CD14-positive monocyte (primary cell): ENCODE measurements around the gene SPON1. TPM values are rescaled to one million over a fixed set of nuclear protein-coding genes. Genes with fewer than 3 reads are reported as not detected.

Source experiments
- DNase-seq, 3 donors: peaks; one replicate each; pipeline ENCODE4 v3.0.0-alpha.2; 2011 to 2022
- H2AFZ ChIP-seq: 2 replicates; pipeline ENCODE4 v1.6.0; 2012; ENCODE audit warnings: mild to moderate bottlenecking, low read depth, low read length, inconsistent platforms; ENCODE audit not compliant: insufficient read depth, poor library complexity, severe bottlenecking
- H3K27ac ChIP-seq, 2 donors: 1 replicate in 1 of 2; 2 replicates in 1 of 2; pipeline ENCODE4 v1.5.1; 2012 to 2013; ENCODE audit warnings: low read length in 2 of 2, control low read depth in 1 of 2, inconsistent platforms in 1 of 2, low read depth in 1 of 2, mild to moderate bottlenecking in 1 of 2
- H3K27me3 ChIP-seq, 2 donors: one replicate each; pipeline versions ENCODE4 v1.6.0 to v1.6.1; 2011 to 2013; ENCODE audit warnings: low read length in 2 of 2; ENCODE audit not compliant: control insufficient read depth in 2 of 2, insufficient read depth in 2 of 2
- H3K36me3 ChIP-seq, 2 donors: replicated peaks in 1 of 2; 1 replicate in 1 of 2; 2 replicates in 1 of 2; pipeline versions ENCODE4 v1.5.1 to v1.6.1; 2012 to 2013; ENCODE audit warnings: low read length in 2 of 2, control low read depth in 1 of 2, inconsistent platforms in 1 of 2, mild to moderate bottlenecking in 1 of 2; ENCODE audit not compliant: insufficient read depth in 2 of 2, control insufficient read depth in 1 of 2
- H3K4me1 ChIP-seq, 2 donors: 1 replicate in 1 of 2; 2 replicates in 1 of 2; pipeline versions ENCODE4 v1.5.1 to v1.6.1; 2012 to 2013; ENCODE audit warnings: low read length in 2 of 2, control low read depth in 1 of 2, inconsistent platforms in 1 of 2, mild to moderate bottlenecking in 1 of 2, moderate library complexity in 1 of 2; ENCODE audit not compliant: insufficient read depth in 2 of 2, control insufficient read depth in 1 of 2
- H3K4me2 ChIP-seq: replicated peaks from 2 replicates; pipeline ENCODE3; 2012; ENCODE audit warnings: low read length, moderate library complexity, mild to moderate bottlenecking; ENCODE audit not compliant: poor library complexity, severe bottlenecking; ENCODE audit errors: extremely low read depth
- H3K4me3 ChIP-seq, 3 experiments: fragments of 200-600 bp in 1 of 3; sonication (generic) in 1 of 3; replicated peaks in 1 of 3; 1 replicate in 2 of 3; 2 replicates in 1 of 3; pipeline ENCODE4 v1.5.1; 2011 to 2013; ENCODE audit warnings: low read length in 3 of 3, mild to moderate bottlenecking in 3 of 3, control low read depth in 2 of 3, low read depth in 2 of 3, inconsistent platforms in 1 of 3, moderate library complexity in 1 of 3
- H3K79me2 ChIP-seq: 2 replicates; pipeline ENCODE4 v1.6.0; 2012; ENCODE audit warnings: mild to moderate bottlenecking, control low read depth, inconsistent platforms, low read length, moderate library complexity; ENCODE audit not compliant: insufficient read depth
- H3K9ac ChIP-seq: 2 replicates; pipeline ENCODE4 v1.6.0; 2017; ENCODE audit warnings: low read length, mild to moderate bottlenecking; ENCODE audit not compliant: insufficient read depth, poor library complexity, severe bottlenecking
- H3K9me3 ChIP-seq, 2 donors: replicated peaks in 1 of 2; 1 replicate in 1 of 2; 2 replicates in 1 of 2; pipeline versions ENCODE4 v1.5.1 to v1.6.1; 2012 to 2013; ENCODE audit warnings: low read length in 2 of 2, control low read depth in 1 of 2; ENCODE audit not compliant: control insufficient read depth in 1 of 2, insufficient read depth in 1 of 2
- H4K20me1 ChIP-seq: 2 replicates; pipeline ENCODE4 v1.6.0; 2012; ENCODE audit warnings: mild to moderate bottlenecking, low read length, control low read depth, moderate library complexity; ENCODE audit not compliant: insufficient read depth
- H3K27ac Mint-ChIP-seq, 7 donors: one replicate each; pipeline ENCODE4 v1.8.0; 2020; ENCODE audit warnings: mild to moderate bottlenecking in 7 of 7, mixed read lengths in 7 of 7, moderate library complexity in 6 of 7, inconsistent platforms in 2 of 7
- H3K27me3 Mint-ChIP-seq, 3 donors: one replicate each; pipeline ENCODE4 v1.8.0; 2021 to 2022; ENCODE audit warnings: low read depth in 3 of 3, mild to moderate bottlenecking in 3 of 3, mixed read lengths in 3 of 3, moderate library complexity in 3 of 3, inconsistent platforms in 1 of 3
- H3K36me3 Mint-ChIP-seq, 2 donors: one replicate each; pipeline ENCODE4 v1.8.0; 2020; ENCODE audit warnings: mixed read lengths in 2 of 2, inconsistent platforms in 1 of 2, mild to moderate bottlenecking in 1 of 2
- H3K4me1 Mint-ChIP-seq: one replicate; pipeline ENCODE4 v1.8.0; 2020; ENCODE audit warnings: mild to moderate bottlenecking, mixed read lengths
- H3K4me3 Mint-ChIP-seq, 2 donors: one replicate each; pipeline ENCODE4 v1.8.0; 2020; ENCODE audit warnings: mild to moderate bottlenecking in 2 of 2, mixed read lengths in 2 of 2, moderate library complexity in 1 of 2
- H3K9me3 Mint-ChIP-seq, 7 donors: one replicate each; pipeline ENCODE4 v1.8.0; 2020 to 2022; ENCODE audit warnings: mixed read lengths in 7 of 7, mild to moderate bottlenecking in 6 of 7, moderate library complexity in 6 of 7, inconsistent platforms in 2 of 7
- WGBS: methylation state at CpG from one replicate; pipeline ENCODE4 v1.1.5; 2013; ENCODE audit warnings: missing lambda C conversion rate; ENCODE audit not compliant: insufficient coverage; 5-methylcytosine and 5-hydroxymethylcytosine counted together
- intact Hi-C, 2 donors: fragments of 100-400 bp; cut with micrococcal nuclease; formaldehyde crosslinking; loops; one replicate each; pipeline versions ENCODE4 v1.15.0 to v1.15.1; 2023
- polyA plus RNA-seq, 3 donors: library from polyadenylated mRNA; depleted of rRNA in 1 of 3; unstranded in 2 of 3; stranded (reverse) in 1 of 3; fragments of 300-500 nt in 2 of 3; fragments of >200 nt in 1 of 3; fragmentation: Illumina TruSeq in 2 of 3; gene quantifications; 1 replicate in 2 of 3; 2 replicates in 1 of 3; pipeline ENCODE4 v1.2.3, GENCODE V29; 2012 to 2021
- TF ChIP-seq, protein P1 (sequence below): fragments of 200-600 bp; IDR thresholded peaks from one replicate; pipeline ENCODE4 v1.8.0; 2022; ENCODE audit warnings: antibody characterized with exemption, mild to moderate bottlenecking

Gene SPON1
- polyA plus RNA-seq, 3 donors = not detected

DNA sequence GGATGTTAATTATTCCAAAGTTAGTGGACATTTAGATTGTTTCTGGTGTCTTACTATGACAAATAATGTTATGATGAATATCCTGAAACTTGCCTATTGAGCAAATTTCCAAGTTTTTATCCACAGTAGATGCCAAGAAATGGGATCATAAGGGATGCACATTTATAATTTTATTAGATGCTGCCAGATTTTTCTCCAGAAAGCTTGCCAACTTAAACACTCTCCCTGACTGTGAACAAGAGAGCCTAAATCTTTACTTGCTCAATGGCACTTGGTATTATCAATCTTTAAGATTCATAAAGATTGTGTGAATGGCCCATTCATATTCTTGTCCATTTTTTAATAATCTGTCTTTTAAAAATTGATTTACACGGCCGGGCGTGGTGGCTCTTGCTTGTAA, 82.4 kb downstream of the SPON1 start:
- Histone ChIP-seq H3K27ac (no peak overlapping the region), H3K4me3 (no peak overlapping the region), H3K9ac (no peak overlapping the region), H3K9me3 (no peaks in the 10 kb centered on the region), H3K36me3 (no peaks in the 10 kb centered on the region), H3K4me2 (no peak overlapping the region), H3K4me1 (no peaks in the 10 kb centered on the region), H2AFZ (no peak overlapping the region), H3K27me3 (peaks cover 0 to 2% of the 10 kb centered on the region in 2 donors), H3K79me2 (no peaks in the 10 kb centered on the region), H4K20me1 (no peaks in the 10 kb centered on the region)
- TF ChIP-seq, protein P1, sequence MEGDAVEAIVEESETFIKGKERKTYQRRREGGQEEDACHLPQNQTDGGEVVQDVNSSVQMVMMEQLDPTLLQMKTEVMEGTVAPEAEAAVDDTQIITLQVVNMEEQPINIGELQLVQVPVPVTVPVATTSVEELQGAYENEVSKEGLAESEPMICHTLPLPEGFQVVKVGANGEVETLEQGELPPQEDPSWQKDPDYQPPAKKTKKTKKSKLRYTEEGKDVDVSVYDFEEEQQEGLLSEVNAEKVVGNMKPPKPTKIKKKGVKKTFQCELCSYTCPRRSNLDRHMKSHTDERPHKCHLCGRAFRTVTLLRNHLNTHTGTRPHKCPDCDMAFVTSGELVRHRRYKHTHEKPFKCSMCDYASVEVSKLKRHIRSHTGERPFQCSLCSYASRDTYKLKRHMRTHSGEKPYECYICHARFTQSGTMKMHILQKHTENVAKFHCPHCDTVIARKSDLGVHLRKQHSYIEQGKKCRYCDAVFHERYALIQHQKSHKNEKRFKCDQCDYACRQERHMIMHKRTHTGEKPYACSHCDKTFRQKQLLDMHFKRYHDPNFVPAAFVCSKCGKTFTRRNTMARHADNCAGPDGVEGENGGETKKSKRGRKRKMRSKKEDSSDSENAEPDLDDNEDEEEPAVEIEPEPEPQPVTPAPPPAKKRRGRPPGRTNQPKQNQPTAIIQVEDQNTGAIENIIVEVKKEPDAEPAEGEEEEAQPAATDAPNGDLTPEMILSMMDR = no peak
- Mint-ChIP-seq H3K36me3 (no peaks in the 10 kb centered on the region), H3K27me3 (peaks cover 0 to 5% (median 0%) of the 10 kb centered on the region in 3 donors), H3K27ac (no peak overlapping the region), H3K4me1 (no peaks in the 10 kb centered on the region), H3K9me3 (peaks cover 0 to 5% (median 0%) of the 10 kb centered on the region in 7 donors), H3K4me3 (no peak overlapping the region)
- no peak for DNase-seq
- 100% methylated on average over 3 of the region's 3 CpGs for WGBS
- intact Hi-C loops = no loop called here

DNA sequence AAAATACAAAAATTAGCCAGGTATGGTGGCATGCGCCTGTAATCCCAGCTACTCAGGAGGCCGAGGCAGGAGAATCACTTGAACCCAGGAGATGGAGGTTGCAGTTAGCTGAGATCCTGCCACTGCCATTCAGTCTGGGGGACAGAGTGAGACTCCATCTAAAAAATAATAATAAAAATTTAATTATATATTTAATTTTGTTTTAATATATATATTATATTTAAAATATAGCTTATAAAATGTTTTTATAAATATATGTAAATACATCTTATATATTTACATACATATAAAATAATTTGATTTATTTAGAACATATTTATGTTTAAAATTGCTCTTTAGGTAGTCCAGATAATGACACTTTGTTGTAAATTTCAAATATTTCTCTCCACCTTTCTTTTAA, 82.9 kb downstream of the SPON1 start:
- H3K27me3 Mint-ChIP-seq = peaks cover 0 to 4% (median 0%) of the 10 kb centered on the region in 3 donors
- Histone ChIP-seq H3K27me3 (peaks cover 0 to 2% of the 10 kb centered on the region in 2 donors), H3K4me1 (no peaks in the 10 kb centered on the region), H3K4me3 (no peak overlapping the region), H3K9me3 (no peaks in the 10 kb centered on the region), H4K20me1 (no peaks in the 10 kb centered on the region), H3K27ac (no peak overlapping the region), H2AFZ (no peak overlapping the region), H3K9ac (no peak overlapping the region), H3K36me3 (no peaks in the 10 kb centered on the region), H3K4me2 (no peak overlapping the region), H3K79me2 (no peaks in the 10 kb centered on the region)
- no peak overlapping the region for H3K4me3 Mint-ChIP-seq
- H3K36me3 Mint-ChIP-seq = no peaks in the 10 kb centered on the region
- TF ChIP-seq, protein P1 = no peak
- intact Hi-C loops = no loop called here
- no peaks in the 10 kb centered on the region for H3K4me1 Mint-ChIP-seq
- WGBS = no CpG with 5 or more reads among the region's 2 CpGs
- H3K9me3 Mint-ChIP-seq = peaks cover 0 to 5% (median 0%) of the 10 kb centered on the region in 7 donors
- DNase-seq = no peak
- H3K27ac Mint-ChIP-seq = no peak overlapping the region
